HepG2 (cell line): Measurements from ENCODE around the gene NEDD4L. TPM values are rescaled to one million over a fixed set of nuclear protein-coding genes. Genes with fewer than 3 reads are reported as not detected.

ENCODE experiments used
- ATAC-seq: fragments of 200-7000 bp; cut with Tn5 transposase; 3 replicates; pipeline ENCODE4 v1.9.1; 2020; ENCODE audit warnings: mild to moderate bottlenecking, moderate library complexity
- BruUV-seq: library from RNA; stranded (reverse); fragments of 400-500 nt; replicated peaks from 2 replicates; lab custom pipeline; 2021; lab: Mats Ljungman, UMichigan
- CTCF ChIA-PET: fragments of 300-600 bp; formaldehyde crosslinking; extraction: SDS; loops from one replicate; lab custom pipeline; 2021; ENCODE audit warnings: low total read pairs, inconsistent platforms, low intra/inter-chr PET ratio; lab: Yijun Ruan, JAX
- POLR2A ChIA-PET: fragments of 350-600 bp; sonication (Branson Sonifier 250); formaldehyde crosslinking; loops from one replicate; lab custom pipeline; 2020; ENCODE audit warnings: antibody characterized with exemption, inconsistent platforms; lab: Yijun Ruan, JAX
- DNase-seq: peaks from one replicate; pipeline ENCODE4 v3.0.0-alpha.2; 2015; ENCODE audit warnings: low spot score
- FAIRE-seq: peaks from 3 replicates; lab custom pipeline; 2011; peaks lifted over from hg19 to GRCh38; lab: Jason Lieb, UNC
- H2AFZ ChIP-seq: one replicate; pipeline ENCODE4 v1.6.1; 2011; ENCODE audit warnings: low read length, inconsistent platforms
- H3K27ac ChIP-seq: fragments of 300-600 bp; 3 replicates; pipeline ENCODE4 v1.8.0; 2011; ENCODE audit warnings: mixed run types, mild to moderate bottlenecking, mixed read lengths, low read length, inconsistent platforms; ENCODE audit not compliant: insufficient read depth; ENCODE audit errors: extremely low read length
- H3K27me3 ChIP-seq, 2 experiments: fragments of 200-600 bp in 1 of 2; 2 replicates in 1 of 2; 3 replicates in 1 of 2; pipeline versions ENCODE4 v1.6.0 to v1.8.0; 2011; ENCODE audit warnings: low read length in 2 of 2, mild to moderate bottlenecking in 2 of 2, moderate library complexity in 2 of 2, inconsistent platforms in 1 of 2; ENCODE audit not compliant: insufficient read depth in 2 of 2, control insufficient read depth in 1 of 2
- H3K36me3 ChIP-seq, 2 experiments: fragments of 200-600 bp in 1 of 2; replicated peaks in 1 of 2; 2 replicates in 1 of 2; 3 replicates in 1 of 2; pipeline versions ENCODE4 v1.5.1 to v1.8.0; 2011; ENCODE audit warnings: low read length in 2 of 2, inconsistent platforms in 1 of 2; ENCODE audit not compliant: insufficient read depth in 2 of 2, control insufficient read depth in 1 of 2
- H3K4me1 ChIP-seq: 2 replicates; pipeline ENCODE4 v1.5.1; 2012; ENCODE audit warnings: low read length, inconsistent platforms; ENCODE audit not compliant: insufficient read depth
- H3K4me2 ChIP-seq: 2 replicates; pipeline ENCODE4 v1.6.0; 2011; ENCODE audit warnings: low read depth, low read length, inconsistent platforms
- H3K4me3 ChIP-seq, 3 experiments: fragments of 200-600 bp in 1 of 3; sonication (generic), shearing (Covaris generic) in 1 of 3; replicated peaks in 1 of 3; 2 replicates each; pipeline ENCODE4 v1.5.1; 2011 to 2016; ENCODE audit warnings: low read length in 3 of 3, inconsistent platforms in 2 of 3, low read depth in 2 of 3, mild to moderate bottlenecking in 2 of 3, control low read depth in 1 of 3, mixed read lengths in 1 of 3; ENCODE audit not compliant: insufficient read depth in 1 of 3
- H3K79me2 ChIP-seq: one replicate; pipeline ENCODE4 v1.6.1; 2011; ENCODE audit warnings: low read length, inconsistent platforms; ENCODE audit not compliant: insufficient read depth
- H3K9ac ChIP-seq: 2 replicates; pipeline ENCODE4 v1.6.0; 2011; ENCODE audit warnings: mild to moderate bottlenecking, low read depth, low read length, inconsistent platforms; ENCODE audit not compliant: insufficient read depth
- H3K9me3 ChIP-seq: 2 replicates; pipeline ENCODE4 v1.5.1; 2012; ENCODE audit warnings: mild to moderate bottlenecking, low read length
- H4K20me1 ChIP-seq: 2 replicates; pipeline ENCODE4 v1.6.0; 2011; ENCODE audit warnings: inconsistent platforms, mild to moderate bottlenecking, low read length, moderate library complexity; ENCODE audit not compliant: insufficient read depth
- BATF2 ChIP-seq: sonication (generic); formaldehyde crosslinking; IDR thresholded peaks from 2 replicates; pipeline ENCODE4 v1.8.0; 2022; ENCODE audit warnings: mild to moderate bottlenecking, missing genetic modification reagents, moderate library complexity
- EED ChIP-seq: sonication (generic); formaldehyde crosslinking; IDR thresholded peaks from 2 replicates; pipeline ENCODE4 v1.5.0; 2020; ENCODE audit warnings: mild to moderate bottlenecking, missing genetic modification reagents
- HCFC1 ChIP-seq: fragments of 150-350 bp; IDR thresholded peaks from 2 replicates; pipeline ENCODE4 v1.6.1; 2014; ENCODE audit warnings: low read depth, low read length
- HHEX ChIP-seq: IDR thresholded peaks from 2 replicates; pipeline ENCODE4 v1.6.1; 2016; ENCODE audit warnings: control low read depth
- IKZF4 ChIP-seq: sonication (generic); formaldehyde crosslinking; IDR thresholded peaks from 2 replicates; pipeline ENCODE4 v1.5.1; 2020; ENCODE audit warnings: borderline replicate concordance, mild to moderate bottlenecking, low read depth, missing genetic modification reagents; ENCODE audit errors: not compliant biosample characterization
- MED13 ChIP-seq: sonication (generic); formaldehyde crosslinking; IDR thresholded peaks from 2 replicates; pipeline ENCODE4 v1.5.0; 2020; ENCODE audit warnings: missing genetic modification reagents
- PHB2 ChIP-seq: fragments of 450-650 bp; IDR thresholded peaks from 2 replicates; pipeline ENCODE4 v1.6.1; 2018; ENCODE audit not compliant: partially characterized antibody
- REPIN1 ChIP-seq: sonication (generic); formaldehyde crosslinking; IDR thresholded peaks from 2 replicates; pipeline ENCODE4 v1.8.0; 2022; ENCODE audit warnings: missing genetic modification reagents, low read depth, mild to moderate bottlenecking, borderline replicate concordance
- XRCC5 ChIP-seq: fragments of 200-400 bp; formaldehyde crosslinking; optimal IDR thresholded peaks from 2 replicates; pipeline ENCODE3; 2017; ENCODE audit warnings: mild to moderate bottlenecking, low read length
- ZMYM3 ChIP-seq: sonication (generic); formaldehyde crosslinking; IDR thresholded peaks from 2 replicates; pipeline ENCODE4 v1.5.1; 2020; ENCODE audit warnings: mild to moderate bottlenecking, missing genetic modification reagents
- ZNF292 ChIP-seq: sonication (generic); formaldehyde crosslinking; IDR thresholded peaks from 2 replicates; pipeline ENCODE4 v1.8.1; 2022; ENCODE audit warnings: mild to moderate bottlenecking, low read depth, missing genetic modification reagents, borderline replicate concordance
- ZNF574 ChIP-seq: sonication (generic); formaldehyde crosslinking; IDR thresholded peaks from 2 replicates; pipeline ENCODE4 v1.4.0; 2020; ENCODE audit warnings: missing genetic modification reagents
- ZNF720 ChIP-seq: sonication (generic); formaldehyde crosslinking; IDR thresholded peaks from 2 replicates; pipeline ENCODE4 v1.4.0; 2020; ENCODE audit warnings: missing genetic modification reagents
- ZNF782 ChIP-seq: sonication (generic); formaldehyde crosslinking; IDR thresholded peaks from 2 replicates; pipeline ENCODE4 v1.4.0; 2020; ENCODE audit warnings: missing genetic modification reagents, mild to moderate bottlenecking, borderline replicate concordance
- WGBS: methylation state at CpG from one replicate; pipeline ENCODE4 v1.1.6; 2017; ENCODE audit warnings: low lambda C conversion rate; 5-methylcytosine and 5-hydroxymethylcytosine counted together
- in situ Hi-C: cut with HindIII; loops from 2 replicates; pipeline ENCODE4 v1.10.0; 2017; ENCODE audit warnings: low pct_unique_long_range_greater_than_20kb; ENCODE audit not compliant: extremely low pct_ligation_motif_present
- intact Hi-C: fragments of 100-400 bp; cut with micrococcal nuclease; formaldehyde crosslinking; loops from one replicate; pipeline ENCODE4 v1.10.0; 2022; ENCODE audit not compliant: unreplicated experiment
- polyA plus RNA-seq, 8 experiments: library from polyadenylated mRNA; depleted of rRNA in 3 of 8; stranded (reverse) in 7 of 8; unstranded in 1 of 8; fragments of >200 nt; fragmentation: Illumina TruSeq in 4 of 8; extraction: Trizol in 4 of 8; gene quantifications; 2 replicates each; pipeline versions ENCODE4 v1.2.1 to v1.2.3, GENCODE V29; 2011 to 2016; ENCODE audit warnings: low read depth in 4 of 8, missing spikeins in 1 of 8, mixed read lengths in 1 of 8; ENCODE audit not compliant: insufficient read depth in 1 of 8
- total RNA-seq, 5 experiments: library from RNA; depleted of rRNA; stranded (reverse); fragments of >200 nt; fragmentation: Illumina TruSeq; extraction: Trizol; gene quantifications; 2 replicates each; pipeline ENCODE4 v1.2.3, GENCODE V29; 2016; ENCODE audit warnings: low read depth in 1 of 5
- TF ChIP-seq, protein P1 (sequence below): sonication (generic); formaldehyde crosslinking; IDR thresholded peaks from 2 replicates; pipeline ENCODE4 v1.4.0; 2020; ENCODE audit warnings: missing genetic modification reagents, borderline replicate concordance

NEDD4L gene
- total and polyA plus RNA-seq, 2 of the 13 experiments (the other 11 are each of a cell fraction or from before 2014, with no cell fraction given), result 168 to 390 TPM

DNA sequence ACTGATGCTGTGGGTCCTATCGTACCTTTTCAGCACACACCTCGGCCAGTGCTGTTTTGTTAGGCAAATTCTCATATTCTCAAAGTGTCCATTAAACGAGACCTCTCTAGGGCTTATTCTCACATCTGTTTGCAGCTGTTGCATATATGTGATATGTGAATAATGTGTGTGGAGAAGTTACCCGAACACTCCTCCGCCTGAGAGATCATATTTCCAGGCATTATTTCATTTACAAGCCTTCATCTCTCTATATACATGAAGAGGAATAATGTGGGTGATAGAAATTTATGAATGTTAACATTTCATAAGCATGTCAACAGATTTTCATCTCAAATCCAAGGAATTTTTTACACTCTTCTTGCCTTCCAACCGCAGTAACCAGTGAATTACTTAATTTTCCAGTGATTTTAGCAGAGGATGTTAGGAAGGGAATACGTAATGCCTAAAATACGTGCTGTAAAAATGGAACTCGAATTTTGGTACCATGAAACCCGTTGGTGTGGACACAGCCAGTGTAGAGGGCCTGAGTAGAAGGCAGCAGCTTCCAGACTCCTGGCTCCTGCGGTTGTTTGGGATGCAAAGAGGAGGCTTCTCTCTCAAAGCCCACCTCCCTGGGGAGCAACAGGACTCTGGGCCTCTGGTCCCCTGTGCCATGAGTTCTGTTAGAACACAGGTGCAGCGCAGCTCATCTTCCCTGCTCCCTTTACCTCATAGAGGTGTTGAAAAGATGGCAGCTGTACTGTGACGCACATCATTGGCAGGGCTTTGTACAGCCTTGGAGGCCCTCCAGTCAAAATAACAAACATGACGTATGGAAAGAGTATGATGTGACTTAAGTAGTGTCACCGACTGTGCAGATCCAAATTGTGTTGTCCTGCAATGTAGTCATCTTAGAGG lies 280.1 kb downstream of the NEDD4L start (continued):
- TF ChIP-seq, protein P1, sequence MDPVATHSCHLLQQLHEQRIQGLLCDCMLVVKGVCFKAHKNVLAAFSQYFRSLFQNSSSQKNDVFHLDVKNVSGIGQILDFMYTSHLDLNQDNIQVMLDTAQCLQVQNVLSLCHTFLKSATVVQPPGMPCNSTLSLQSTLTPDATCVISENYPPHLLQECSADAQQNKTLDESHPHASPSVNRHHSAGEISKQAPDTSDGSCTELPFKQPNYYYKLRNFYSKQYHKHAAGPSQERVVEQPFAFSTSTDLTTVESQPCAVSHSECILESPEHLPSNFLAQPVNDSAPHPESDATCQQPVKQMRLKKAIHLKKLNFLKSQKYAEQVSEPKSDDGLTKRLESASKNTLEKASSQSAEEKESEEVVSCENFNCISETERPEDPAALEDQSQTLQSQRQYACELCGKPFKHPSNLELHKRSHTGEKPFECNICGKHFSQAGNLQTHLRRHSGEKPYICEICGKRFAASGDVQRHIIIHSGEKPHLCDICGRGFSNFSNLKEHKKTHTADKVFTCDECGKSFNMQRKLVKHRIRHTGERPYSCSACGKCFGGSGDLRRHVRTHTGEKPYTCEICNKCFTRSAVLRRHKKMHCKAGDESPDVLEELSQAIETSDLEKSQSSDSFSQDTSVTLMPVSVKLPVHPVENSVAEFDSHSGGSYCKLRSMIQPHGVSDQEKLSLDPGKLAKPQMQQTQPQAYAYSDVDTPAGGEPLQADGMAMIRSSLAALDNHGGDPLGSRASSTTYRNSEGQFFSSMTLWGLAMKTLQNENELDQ (CRISPR knock-in tag), result no peak
- no peak for TF ChIP-seq EED
- TF ChIP-seq REPIN1 (CRISPR knock-in tag), result no peak
- no peak for TF ChIP-seq ZMYM3 (CRISPR knock-in tag)

DNA sequence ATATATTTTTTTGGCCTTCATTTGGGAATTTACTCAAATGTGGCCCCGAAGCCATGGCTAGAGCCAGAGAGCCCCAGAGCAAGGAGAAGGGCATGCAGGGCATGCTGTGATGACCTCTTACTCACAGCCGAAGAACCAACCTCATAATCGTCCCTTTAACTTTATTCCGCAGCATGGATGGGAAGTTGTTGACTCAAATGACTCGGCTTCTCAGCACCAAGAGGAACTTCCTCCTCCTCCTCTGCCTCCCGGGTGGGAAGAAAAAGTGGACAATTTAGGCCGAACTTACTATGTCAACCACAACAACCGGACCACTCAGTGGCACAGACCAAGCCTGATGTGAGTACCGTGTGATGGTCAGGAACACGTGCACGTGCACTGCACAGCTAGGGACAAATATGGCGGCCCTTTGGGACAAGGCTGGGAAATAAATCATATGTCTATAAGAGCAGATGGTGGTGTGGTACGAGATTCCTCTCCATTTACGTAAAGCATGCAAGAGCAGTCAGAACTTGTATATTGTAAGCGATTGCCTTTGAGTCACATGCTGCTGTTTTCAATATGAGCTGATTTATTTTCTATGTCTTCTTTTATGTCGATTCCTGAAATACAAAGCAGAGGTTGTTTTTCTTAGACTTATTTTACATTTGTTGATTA lies 280.9 kb downstream of the NEDD4L start:
- ChIA-PET POLR2A (no interaction called here), CTCF (no interaction called here)
- ATAC-seq (no peak), DNase-seq (no peak), FAIRE-seq (no peak)
- Histone ChIP-seq H3K79me2 (peaks cover 2% of the 10 kb centered on the region), H3K27ac (no peak overlapping the region), H3K9me3 (no peaks in the 10 kb centered on the region), H3K4me3 (no peak overlapping the region), H3K4me1 (peaks cover 11% of the 10 kb centered on the region), H3K27me3 (no peaks in the 10 kb centered on the region), H3K9ac (no peak overlapping the region), H2AFZ (no peak overlapping the region), H3K36me3 (peaks cover 8 to 47% of the 10 kb centered on the region in 2 experiments; a peak in 4 of 5 replicates), H4K20me1 (no peaks in the 10 kb centered on the region), H3K4me2 (no peak overlapping the region)
- BruUV-seq, result no TSS peak
- WGBS, result 94% methylated on average over 16 of the region's 16 CpGs
- in situ Hi-C loops, result no loop called here
- intact Hi-C loops, result no loop called here
- no peak for TF ChIP-seq XRCC5
- TF ChIP-seq ZNF720 (CRISPR knock-in tag), result no peak
- TF ChIP-seq MED13, result no peak
- no peak for TF ChIP-seq PHB2
- no peak for TF ChIP-seq ZNF782 (CRISPR knock-in tag)
- no peak for TF ChIP-seq HCFC1
- no peak for TF ChIP-seq ZNF292 (CRISPR knock-in tag)
- TF ChIP-seq IKZF4 (CRISPR knock-in tag), result no peak
- TF ChIP-seq ZNF574 (CRISPR knock-in tag), result no peak
- TF ChIP-seq BATF2 (CRISPR knock-in tag), result no peak
- TF ChIP-seq HHEX (CRISPR knock-in tag), result no peak
